Prostate gland (tissue), 2 donors: ENCODE measurements around the gene TRNAU1AP.

Source experiments
- CTCF ChIP-seq, 4 experiments: fragments of 200-600 bp in 2 of 4; fragments of 450-650 bp in 2 of 4; sonication (generic) in 2 of 4; IDR thresholded peaks; 1 replicate in 3 of 4; 2 replicates in 1 of 4; pipeline ENCODE4 v1.5.1; 2016 to 2019; ENCODE audit warnings: antibody characterized with exemption in 4 of 4, mild to moderate bottlenecking in 2 of 4, moderate library complexity in 2 of 4
- POLR2A ChIP-seq: fragments of 450-650 bp; IDR thresholded peaks from one replicate; pipeline ENCODE4 v1.6.1; 2016; ENCODE audit warnings: antibody characterized with exemption, mild to moderate bottlenecking

DNA sequence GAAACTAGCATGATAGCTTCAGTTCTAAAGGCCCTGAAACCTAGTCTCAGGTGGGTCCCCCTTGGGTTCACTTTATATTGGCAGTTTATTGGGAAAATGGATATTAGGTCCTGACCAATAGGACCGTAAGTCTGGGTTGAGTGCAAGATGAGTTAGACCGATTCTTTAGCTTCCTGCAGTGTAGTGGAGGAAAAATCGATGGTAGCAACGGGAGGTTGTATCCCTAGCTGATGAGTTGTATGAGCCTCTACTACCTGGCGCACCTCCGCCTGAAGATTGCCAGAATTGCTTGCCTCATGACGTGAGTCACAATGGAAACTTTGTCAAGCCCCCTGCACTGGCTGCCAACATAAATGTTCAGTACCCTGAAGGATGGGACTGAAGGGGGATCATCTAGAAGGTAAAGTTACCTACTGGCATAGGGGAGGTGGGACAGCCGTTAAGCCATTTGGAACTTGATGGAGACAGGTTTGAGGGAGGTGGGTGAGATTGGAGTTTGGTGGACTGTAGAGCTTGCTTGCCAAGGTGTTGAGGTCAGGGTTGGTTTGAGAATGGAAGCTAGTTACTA is 43.1 kb upstream of the TRNAU1AP start:
- TF ChIP-seq CTCF (IDR thresholded peaks at IDR 0.05), result no peak
- no peak for TF ChIP-seq POLR2A
